GM12873 (cell line): Measurements from ENCODE around the gene SCARB2.

ENCODE experiments used
- CTCF ChIP-seq: IDR thresholded peaks from 2 replicates; pipeline ENCODE4 v1.5.1; 2012; ENCODE audit warnings: low read depth, mild to moderate bottlenecking, moderate library complexity, low read length, control low read depth; ENCODE audit not compliant: insufficient read depth; ENCODE audit errors: missing control alignments

Gene SCARB2

GRCh38 chr4:76174216-76174615, 39.4 kb downstream of the SCARB2 start:
- no peak for TF ChIP-seq CTCF

- no peak for TF ChIP-seq CTCF
Observed at GRCh38 chr4:76168688-76169087, 44.9 kb downstream of the SCARB2 start.

- TF ChIP-seq CTCF = no peak
Observed at GRCh38 chr4:76166480-76166879, 47.1 kb downstream of the SCARB2 start.

- TF ChIP-seq CTCF = no peak
Observed at GRCh38 chr4:76160355-76160754, 53.3 kb downstream of the SCARB2 start.

- no peak for TF ChIP-seq CTCF
Observed at GRCh38 chr4:76156635-76157034, 57.0 kb downstream of the SCARB2 start.

GRCh38 chr4:76155979-76156378, 57.6 kb downstream of the SCARB2 start:
- TF ChIP-seq CTCF = no peak

- TF ChIP-seq CTCF = no peak
Observed at GRCh38 chr4:76153356-76153755, 60.3 kb downstream of the SCARB2 start.
